Astrocyte (in vitro differentiated cells and primary cell): Measurements from ENCODE around the gene MYL6.

Source experiments
- CTCF ChIP-seq: IDR thresholded peaks from 2 replicates; pipeline ENCODE4 v1.5.1; 2011; ENCODE audit warnings: low read depth, mild to moderate bottlenecking, inconsistent platforms, low read length, moderate library complexity; ENCODE audit not compliant: insufficient read depth
- EZH2 ChIP-seq: IDR thresholded peaks from 2 replicates; pipeline ENCODE4 v1.6.1; 2012; ENCODE audit warnings: mild to moderate bottlenecking, low read length, inconsistent platforms; ENCODE audit not compliant: insufficient read depth

GRCh38 chr12:56178347-56178746 is 20.2 kb downstream of the MYL6 start:
- TF ChIP-seq CTCF (no peak), EZH2 (no peak)
